WTC11 (cell line): ENCODE results near the gene GRPEL2. TPM values are rescaled to one million over a fixed set of nuclear protein-coding genes. Genes with fewer than 3 reads are reported as not detected.
A peak's percentile ranks its signal among the peaks of the same experiment; 100 is the strongest.

Source experiments
- ATAC-seq: fragments of 200-7000 bp; cut with Tn5 transposase; 2 replicates; pipeline ENCODE4 v1.10.0; 2021; ENCODE audit warnings: mild to moderate bottlenecking, moderate library complexity
- CTCF ChIA-PET: fragments of 300-600 bp; sonication (Branson Sonifier 250); formaldehyde crosslinking; loops from one replicate; lab custom pipeline; 2021; ENCODE audit warnings: antibody characterized with exemption; lab: Charles Lee
- POLR2A ChIA-PET: fragments of 350-600 bp; sonication (Branson Sonifier 250); formaldehyde crosslinking; loops from one replicate; lab custom pipeline; 2021; ENCODE audit warnings: antibody characterized with exemption; lab: Charles Lee
- DNase-seq: peaks from one replicate; pipeline ENCODE4 v3.0.0; 2021; ENCODE audit warnings: low spot score
- H3K27ac Mint-ChIP-seq: 2 replicates; pipeline ENCODE4 v1.8.0; 2021; ENCODE audit warnings: mixed read lengths
- H3K27me3 Mint-ChIP-seq: 2 replicates; pipeline ENCODE4 v1.8.0; 2021; ENCODE audit warnings: low read depth, mild to moderate bottlenecking, moderate library complexity, mixed read lengths
- H3K36me3 Mint-ChIP-seq: 2 replicates; pipeline ENCODE4 v1.8.0; 2021; ENCODE audit warnings: mixed read lengths
- H3K4me1 Mint-ChIP-seq: 2 replicates; pipeline ENCODE4 v1.8.0; 2022; ENCODE audit warnings: mixed read lengths
- H3K4me3 Mint-ChIP-seq: 2 replicates; pipeline ENCODE4 v1.8.0; 2021; ENCODE audit warnings: mild to moderate bottlenecking, moderate library complexity, mixed read lengths
- H3K9me3 Mint-ChIP-seq: 2 replicates; pipeline ENCODE4 v1.8.0; 2021; ENCODE audit warnings: mixed read lengths
- FOXP1 ChIP-seq: sonication (generic); formaldehyde crosslinking; IDR thresholded peaks from 2 replicates; pipeline ENCODE4 v1.8.0; 2022; ENCODE audit warnings: missing genetic modification reagents, mild to moderate bottlenecking, moderate library complexity, borderline replicate concordance
- GABPB1 ChIP-seq: sonication (generic); formaldehyde crosslinking; IDR thresholded peaks from 2 replicates; pipeline ENCODE4 v1.8.1; 2023; ENCODE audit warnings: mild to moderate bottlenecking, missing genetic modification reagents
- JUN ChIP-seq: sonication (generic); formaldehyde crosslinking; IDR thresholded peaks from 2 replicates; pipeline ENCODE4 v1.8.0; 2023; ENCODE audit warnings: mild to moderate bottlenecking, missing genetic modification reagents
- RORB ChIP-seq: fragments of 250-450 bp; sonication (Bioruptor Pico); IDR thresholded peaks from 2 replicates; pipeline ENCODE4 v1.9.0; 2021; ENCODE audit warnings: mild to moderate bottlenecking
- ZNF263 ChIP-seq: sonication (generic); formaldehyde crosslinking; IDR thresholded peaks from 2 replicates; pipeline ENCODE4 v1.8.1; 2022; ENCODE audit warnings: low read depth, mild to moderate bottlenecking, moderate library complexity, missing genetic modification reagents
- total RNA-seq: library from RNA; stranded (reverse); gene quantifications from 3 replicates; pipeline ENCODE4 v1.2.3, GENCODE V29; 2021
- TF ChIP-seq, protein P1 (sequence below): sonication (generic); formaldehyde crosslinking; IDR thresholded peaks from 2 replicates; pipeline ENCODE4 v1.8.1; 2022; ENCODE audit warnings: mild to moderate bottlenecking, moderate library complexity, missing genetic modification reagents
- TF ChIP-seq, protein P2 (sequence below): fragments of 200-600 bp; IDR thresholded peaks from 2 replicates; pipeline ENCODE4 v1.8.0; 2022; ENCODE audit warnings: antibody characterized with exemption
- TF ChIP-seq, protein P3 (sequence below): fragments of 250-450 bp; sonication (Bioruptor Pico); IDR thresholded peaks from 2 replicates; pipeline ENCODE4 v2.1.2; 2022; ENCODE audit warnings: mild to moderate bottlenecking, moderate library complexity
- TF ChIP-seq, protein P4 (sequence below): sonication (generic); formaldehyde crosslinking; IDR thresholded peaks from 2 replicates; pipeline ENCODE4 v1.8.1; 2023; ENCODE audit warnings: mild to moderate bottlenecking, moderate library complexity, missing genetic modification reagents
- TF ChIP-seq, protein P5 (sequence below): sonication (generic); formaldehyde crosslinking; IDR thresholded peaks from 2 replicates; pipeline ENCODE4 v1.8.0; 2023; ENCODE audit warnings: missing genetic modification reagents, mild to moderate bottlenecking, borderline replicate concordance
- TF ChIP-seq, protein P6 (sequence below): sonication (generic); formaldehyde crosslinking; conservative IDR thresholded peaks from 2 replicates; pipeline ENCODE4 v1.8.1; 2023; ENCODE audit warnings: mild to moderate bottlenecking, low read depth, missing genetic modification reagents, moderate library complexity
- TF ChIP-seq, protein P7 (sequence below): fragments of 250-450 bp; sonication (Bioruptor Pico); IDR thresholded peaks from 2 replicates; pipeline ENCODE4 v1.8.0; 2021; ENCODE audit warnings: mild to moderate bottlenecking
- TF ChIP-seq, protein P8 (sequence below): sonication (generic); formaldehyde crosslinking; IDR thresholded peaks from 2 replicates; pipeline ENCODE4 v1.8.1; 2022; ENCODE audit warnings: low read depth, missing genetic modification reagents, borderline replicate concordance

Gene GRPEL2
- total RNA-seq, 1 experiment from 2014 or later, result 48.6 TPM

DNA sequence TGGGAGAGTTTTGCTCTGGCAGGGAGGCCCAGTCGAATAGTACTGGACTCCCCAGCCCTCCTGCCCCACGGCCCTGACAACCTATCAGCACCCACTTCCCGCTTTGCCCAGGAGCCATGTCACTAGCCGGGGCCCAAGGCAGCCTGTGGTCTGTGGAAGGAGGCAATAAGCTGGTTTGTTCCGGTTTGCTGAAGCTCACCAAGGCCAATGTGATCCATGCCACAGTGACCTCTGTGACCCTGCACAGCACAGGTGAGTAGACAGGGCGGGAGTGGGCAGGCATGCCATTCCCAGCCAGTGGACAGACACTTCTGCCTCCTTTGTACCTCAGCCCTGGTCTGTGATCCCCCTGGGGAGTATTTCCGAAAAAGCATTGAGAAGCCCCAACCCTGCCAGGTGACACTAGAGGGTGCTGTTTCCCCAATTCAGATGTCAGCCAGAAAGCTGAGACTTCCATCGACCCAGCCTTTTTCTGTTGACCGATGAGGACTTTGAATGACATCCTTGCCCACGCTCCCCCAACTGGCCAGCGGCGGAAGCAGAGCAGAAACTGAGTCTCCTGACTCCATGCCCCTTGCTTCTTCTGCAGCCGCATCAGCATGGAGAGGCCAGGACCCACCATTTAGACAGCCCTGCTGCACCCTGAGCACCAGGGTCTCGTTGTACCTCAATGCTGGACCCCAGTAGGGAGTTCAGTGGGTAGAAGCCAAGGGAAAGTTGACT lies 22.1 kb downstream of the GRPEL2 start:
- no peak overlapping the region for H3K4me3 Mint-ChIP-seq
- CTCF ChIA-PET, result interaction anchor here (0.5 to 8.6 kb wide), 59 partner anchors 10 to 251 kb away, joined by 3 to 146 read pairs (median 4); partner anchors contain the start of genes ARHGEF37, CSNK1A1, GRPEL2 and IL17B
- H3K27ac Mint-ChIP-seq, result no peak overlapping the region
- POLR2A ChIA-PET, result interaction anchor here (0.7 to 1.5 kb wide), 3 partner anchors 10 to 61 kb away, joined by 3 to 5 read pairs (median 3); partner anchors contain the start of gene PCYOX1L
- peak; percentile 85 for ATAC-seq
- TF ChIP-seq GABPB1 (CRISPR knock-in tag), result no peak
- no peak for TF ChIP-seq JUN
- TF ChIP-seq, protein P1, sequence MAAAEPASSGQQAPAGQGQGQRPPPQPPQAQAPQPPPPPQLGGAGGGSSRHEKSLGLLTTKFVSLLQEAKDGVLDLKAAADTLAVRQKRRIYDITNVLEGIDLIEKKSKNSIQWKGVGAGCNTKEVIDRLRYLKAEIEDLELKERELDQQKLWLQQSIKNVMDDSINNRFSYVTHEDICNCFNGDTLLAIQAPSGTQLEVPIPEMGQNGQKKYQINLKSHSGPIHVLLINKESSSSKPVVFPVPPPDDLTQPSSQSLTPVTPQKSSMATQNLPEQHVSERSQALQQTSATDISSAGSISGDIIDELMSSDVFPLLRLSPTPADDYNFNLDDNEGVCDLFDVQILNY (CRISPR knock-in tag), result no peak
- no peak for TF ChIP-seq RORB (CRISPR knock-in tag)
- TF ChIP-seq, protein P2, sequence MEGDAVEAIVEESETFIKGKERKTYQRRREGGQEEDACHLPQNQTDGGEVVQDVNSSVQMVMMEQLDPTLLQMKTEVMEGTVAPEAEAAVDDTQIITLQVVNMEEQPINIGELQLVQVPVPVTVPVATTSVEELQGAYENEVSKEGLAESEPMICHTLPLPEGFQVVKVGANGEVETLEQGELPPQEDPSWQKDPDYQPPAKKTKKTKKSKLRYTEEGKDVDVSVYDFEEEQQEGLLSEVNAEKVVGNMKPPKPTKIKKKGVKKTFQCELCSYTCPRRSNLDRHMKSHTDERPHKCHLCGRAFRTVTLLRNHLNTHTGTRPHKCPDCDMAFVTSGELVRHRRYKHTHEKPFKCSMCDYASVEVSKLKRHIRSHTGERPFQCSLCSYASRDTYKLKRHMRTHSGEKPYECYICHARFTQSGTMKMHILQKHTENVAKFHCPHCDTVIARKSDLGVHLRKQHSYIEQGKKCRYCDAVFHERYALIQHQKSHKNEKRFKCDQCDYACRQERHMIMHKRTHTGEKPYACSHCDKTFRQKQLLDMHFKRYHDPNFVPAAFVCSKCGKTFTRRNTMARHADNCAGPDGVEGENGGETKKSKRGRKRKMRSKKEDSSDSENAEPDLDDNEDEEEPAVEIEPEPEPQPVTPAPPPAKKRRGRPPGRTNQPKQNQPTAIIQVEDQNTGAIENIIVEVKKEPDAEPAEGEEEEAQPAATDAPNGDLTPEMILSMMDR, result peak; percentile 65; the same call in 1 of the 2 replicates
- TF ChIP-seq, protein P3, sequence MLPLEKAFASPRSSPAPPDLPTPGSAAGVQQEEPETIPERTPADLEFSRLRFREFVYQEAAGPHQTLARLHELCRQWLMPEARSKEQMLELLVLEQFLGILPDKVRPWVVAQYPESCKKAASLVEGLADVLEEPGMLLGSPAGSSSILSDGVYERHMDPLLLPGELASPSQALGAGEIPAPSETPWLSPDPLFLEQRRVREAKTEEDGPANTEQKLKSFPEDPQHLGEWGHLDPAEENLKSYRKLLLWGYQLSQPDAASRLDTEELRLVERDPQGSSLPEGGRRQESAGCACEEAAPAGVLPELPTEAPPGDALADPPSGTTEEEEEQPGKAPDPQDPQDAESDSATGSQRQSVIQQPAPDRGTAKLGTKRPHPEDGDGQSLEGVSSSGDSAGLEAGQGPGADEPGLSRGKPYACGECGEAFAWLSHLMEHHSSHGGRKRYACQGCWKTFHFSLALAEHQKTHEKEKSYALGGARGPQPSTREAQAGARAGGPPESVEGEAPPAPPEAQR (CRISPR knock-in tag), result no peak
- TF ChIP-seq, protein P4, sequence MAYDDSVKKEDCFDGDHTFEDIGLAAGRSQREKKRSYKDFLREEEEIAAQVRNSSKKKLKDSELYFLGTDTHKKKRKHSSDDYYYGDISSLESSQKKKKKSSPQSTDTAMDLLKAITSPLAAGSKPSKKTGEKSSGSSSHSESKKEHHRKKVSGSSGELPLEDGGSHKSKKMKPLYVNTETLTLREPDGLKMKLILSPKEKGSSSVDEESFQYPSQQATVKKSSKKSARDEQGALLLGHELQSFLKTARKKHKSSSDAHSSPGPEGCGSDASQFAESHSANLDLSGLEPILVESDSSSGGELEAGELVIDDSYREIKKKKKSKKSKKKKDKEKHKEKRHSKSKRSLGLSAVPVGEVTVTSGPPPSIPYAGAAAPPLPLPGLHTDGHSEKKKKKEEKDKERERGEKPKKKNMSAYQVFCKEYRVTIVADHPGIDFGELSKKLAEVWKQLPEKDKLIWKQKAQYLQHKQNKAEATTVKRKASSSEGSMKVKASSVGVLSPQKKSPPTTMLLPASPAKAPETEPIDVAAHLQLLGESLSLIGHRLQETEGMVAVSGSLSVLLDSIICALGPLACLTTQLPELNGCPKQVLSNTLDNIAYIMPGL (CRISPR knock-in tag), result peak; percentile 45; the same call in 1 of the 2 replicates
- TF ChIP-seq, protein P5, sequence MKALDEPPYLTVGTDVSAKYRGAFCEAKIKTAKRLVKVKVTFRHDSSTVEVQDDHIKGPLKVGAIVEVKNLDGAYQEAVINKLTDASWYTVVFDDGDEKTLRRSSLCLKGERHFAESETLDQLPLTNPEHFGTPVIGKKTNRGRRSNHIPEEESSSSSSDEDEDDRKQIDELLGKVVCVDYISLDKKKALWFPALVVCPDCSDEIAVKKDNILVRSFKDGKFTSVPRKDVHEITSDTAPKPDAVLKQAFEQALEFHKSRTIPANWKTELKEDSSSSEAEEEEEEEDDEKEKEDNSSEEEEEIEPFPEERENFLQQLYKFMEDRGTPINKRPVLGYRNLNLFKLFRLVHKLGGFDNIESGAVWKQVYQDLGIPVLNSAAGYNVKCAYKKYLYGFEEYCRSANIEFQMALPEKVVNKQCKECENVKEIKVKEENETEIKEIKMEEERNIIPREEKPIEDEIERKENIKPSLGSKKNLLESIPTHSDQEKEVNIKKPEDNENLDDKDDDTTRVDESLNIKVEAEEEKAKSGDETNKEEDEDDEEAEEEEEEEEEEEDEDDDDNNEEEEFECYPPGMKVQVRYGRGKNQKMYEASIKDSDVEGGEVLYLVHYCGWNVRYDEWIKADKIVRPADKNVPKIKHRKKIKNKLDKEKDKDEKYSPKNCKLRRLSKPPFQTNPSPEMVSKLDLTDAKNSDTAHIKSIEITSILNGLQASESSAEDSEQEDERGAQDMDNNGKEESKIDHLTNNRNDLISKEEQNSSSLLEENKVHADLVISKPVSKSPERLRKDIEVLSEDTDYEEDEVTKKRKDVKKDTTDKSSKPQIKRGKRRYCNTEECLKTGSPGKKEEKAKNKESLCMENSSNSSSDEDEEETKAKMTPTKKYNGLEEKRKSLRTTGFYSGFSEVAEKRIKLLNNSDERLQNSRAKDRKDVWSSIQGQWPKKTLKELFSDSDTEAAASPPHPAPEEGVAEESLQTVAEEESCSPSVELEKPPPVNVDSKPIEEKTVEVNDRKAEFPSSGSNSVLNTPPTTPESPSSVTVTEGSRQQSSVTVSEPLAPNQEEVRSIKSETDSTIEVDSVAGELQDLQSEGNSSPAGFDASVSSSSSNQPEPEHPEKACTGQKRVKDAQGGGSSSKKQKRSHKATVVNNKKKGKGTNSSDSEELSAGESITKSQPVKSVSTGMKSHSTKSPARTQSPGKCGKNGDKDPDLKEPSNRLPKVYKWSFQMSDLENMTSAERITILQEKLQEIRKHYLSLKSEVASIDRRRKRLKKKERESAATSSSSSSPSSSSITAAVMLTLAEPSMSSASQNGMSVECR (CRISPR knock-in tag), result no peak
- TF ChIP-seq FOXP1, result peak; percentile 49; the same call in 1 of the 2 replicates
- TF ChIP-seq, protein P6, sequence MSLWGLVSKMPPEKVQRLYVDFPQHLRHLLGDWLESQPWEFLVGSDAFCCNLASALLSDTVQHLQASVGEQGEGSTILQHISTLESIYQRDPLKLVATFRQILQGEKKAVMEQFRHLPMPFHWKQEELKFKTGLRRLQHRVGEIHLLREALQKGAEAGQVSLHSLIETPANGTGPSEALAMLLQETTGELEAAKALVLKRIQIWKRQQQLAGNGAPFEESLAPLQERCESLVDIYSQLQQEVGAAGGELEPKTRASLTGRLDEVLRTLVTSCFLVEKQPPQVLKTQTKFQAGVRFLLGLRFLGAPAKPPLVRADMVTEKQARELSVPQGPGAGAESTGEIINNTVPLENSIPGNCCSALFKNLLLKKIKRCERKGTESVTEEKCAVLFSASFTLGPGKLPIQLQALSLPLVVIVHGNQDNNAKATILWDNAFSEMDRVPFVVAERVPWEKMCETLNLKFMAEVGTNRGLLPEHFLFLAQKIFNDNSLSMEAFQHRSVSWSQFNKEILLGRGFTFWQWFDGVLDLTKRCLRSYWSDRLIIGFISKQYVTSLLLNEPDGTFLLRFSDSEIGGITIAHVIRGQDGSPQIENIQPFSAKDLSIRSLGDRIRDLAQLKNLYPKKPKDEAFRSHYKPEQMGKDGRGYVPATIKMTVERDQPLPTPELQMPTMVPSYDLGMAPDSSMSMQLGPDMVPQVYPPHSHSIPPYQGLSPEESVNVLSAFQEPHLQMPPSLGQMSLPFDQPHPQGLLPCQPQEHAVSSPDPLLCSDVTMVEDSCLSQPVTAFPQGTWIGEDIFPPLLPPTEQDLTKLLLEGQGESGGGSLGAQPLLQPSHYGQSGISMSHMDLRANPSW, result no peak
- TF ChIP-seq, protein P7, sequence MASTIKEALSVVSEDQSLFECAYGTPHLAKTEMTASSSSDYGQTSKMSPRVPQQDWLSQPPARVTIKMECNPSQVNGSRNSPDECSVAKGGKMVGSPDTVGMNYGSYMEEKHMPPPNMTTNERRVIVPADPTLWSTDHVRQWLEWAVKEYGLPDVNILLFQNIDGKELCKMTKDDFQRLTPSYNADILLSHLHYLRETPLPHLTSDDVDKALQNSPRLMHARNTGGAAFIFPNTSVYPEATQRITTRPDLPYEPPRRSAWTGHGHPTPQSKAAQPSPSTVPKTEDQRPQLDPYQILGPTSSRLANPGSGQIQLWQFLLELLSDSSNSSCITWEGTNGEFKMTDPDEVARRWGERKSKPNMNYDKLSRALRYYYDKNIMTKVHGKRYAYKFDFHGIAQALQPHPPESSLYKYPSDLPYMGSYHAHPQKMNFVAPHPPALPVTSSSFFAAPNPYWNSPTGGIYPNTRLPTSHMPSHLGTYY (CRISPR knock-in tag), result no peak
- TF ChIP-seq, protein P8, sequence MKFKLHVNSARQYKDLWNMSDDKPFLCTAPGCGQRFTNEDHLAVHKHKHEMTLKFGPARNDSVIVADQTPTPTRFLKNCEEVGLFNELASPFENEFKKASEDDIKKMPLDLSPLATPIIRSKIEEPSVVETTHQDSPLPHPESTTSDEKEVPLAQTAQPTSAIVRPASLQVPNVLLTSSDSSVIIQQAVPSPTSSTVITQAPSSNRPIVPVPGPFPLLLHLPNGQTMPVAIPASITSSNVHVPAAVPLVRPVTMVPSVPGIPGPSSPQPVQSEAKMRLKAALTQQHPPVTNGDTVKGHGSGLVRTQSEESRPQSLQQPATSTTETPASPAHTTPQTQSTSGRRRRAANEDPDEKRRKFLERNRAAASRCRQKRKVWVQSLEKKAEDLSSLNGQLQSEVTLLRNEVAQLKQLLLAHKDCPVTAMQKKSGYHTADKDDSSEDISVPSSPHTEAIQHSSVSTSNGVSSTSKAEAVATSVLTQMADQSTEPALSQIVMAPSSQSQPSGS (CRISPR knock-in tag), result no peak
- TF ChIP-seq ZNF263 (CRISPR knock-in tag), result no peak
- H3K36me3 Mint-ChIP-seq, result no peaks in the 10 kb centered on the region; the same call in 1 of the 2 replicates
- no peaks in the 10 kb centered on the region for H3K27me3 Mint-ChIP-seq
- no peaks in the 10 kb centered on the region for H3K9me3 Mint-ChIP-seq
- H3K4me1 Mint-ChIP-seq, result peaks cover 15% of the 10 kb centered on the region
- DNase-seq, result peak; percentile 87
